A673 (cell line): ENCODE data around the gene JARID2. TPM values are rescaled to one million over a fixed set of nuclear protein-coding genes. Genes with fewer than 3 reads are reported as not detected.

ENCODE experiments used
- BruUV-seq: library from RNA; stranded (reverse); fragments of 400-500 nt; replicated peaks from 2 replicates; lab custom pipeline; 2021; lab: Mats Ljungman, UMichigan
- CTCF ChIA-PET: fragments of 300-600 bp; sonication (Branson Sonifier 250); formaldehyde crosslinking; loops from one replicate; lab custom pipeline; 2022; ENCODE audit warnings: antibody characterized with exemption; lab: Charles Lee
- POLR2A ChIA-PET: fragments of 300-600 bp; sonication (Branson Sonifier 250); formaldehyde crosslinking; loops from one replicate; lab custom pipeline; 2022; ENCODE audit warnings: antibody characterized with exemption; ENCODE audit not compliant: low non-redundant PET; lab: Charles Lee
- DNase-seq: peaks from one replicate; pipeline ENCODE4 v3.0.0-alpha.2; 2015; ENCODE audit warnings: low spot score
- H3K27ac ChIP-seq: fragments of 200-600 bp; sonication (generic); 2 replicates; pipeline ENCODE4 v1.5.1; 2016; ENCODE audit warnings: mixed run types, low read depth, mild to moderate bottlenecking, mixed read lengths, antibody characterized with exemption, low read length; ENCODE audit not compliant: poor library complexity, severe bottlenecking
- H3K27me3 ChIP-seq: fragments of 200-600 bp; sonication (generic); replicated peaks from 2 replicates; pipeline ENCODE4 v1.6.1; 2017; ENCODE audit warnings: mixed run types, low read depth, mild to moderate bottlenecking, mixed read lengths, antibody characterized with exemption, low read length; ENCODE audit not compliant: insufficient read depth, poor library complexity
- H3K36me3 ChIP-seq: fragments of 200-600 bp; sonication (generic); 2 replicates; pipeline ENCODE4 v1.6.1; 2016; ENCODE audit warnings: mixed run types, mild to moderate bottlenecking, mixed read lengths, antibody characterized with exemption, low read length; ENCODE audit not compliant: insufficient read depth, poor library complexity, severe bottlenecking
- H3K4me1 ChIP-seq: fragments of 200-600 bp; sonication (generic); 2 replicates; pipeline ENCODE4 v1.6.1; 2017; ENCODE audit warnings: mixed run types, mild to moderate bottlenecking, mixed read lengths, antibody characterized with exemption, low read length; ENCODE audit not compliant: insufficient read depth, poor library complexity, severe bottlenecking
- H3K4me3 ChIP-seq: fragments of 200-600 bp; sonication (generic); 2 replicates; pipeline ENCODE4 v1.5.1; 2016; ENCODE audit warnings: low read depth, mixed run types, mild to moderate bottlenecking, mixed read lengths, low read length; ENCODE audit not compliant: poor library complexity, severe bottlenecking
- H3K9me3 ChIP-seq: fragments of 200-600 bp; sonication (generic); 2 replicates; pipeline ENCODE4 v1.6.1; 2016; ENCODE audit warnings: mixed run types, low read depth, mild to moderate bottlenecking, mixed read lengths, antibody characterized with exemption, low read length; ENCODE audit not compliant: poor library complexity, severe bottlenecking
- CTCF ChIP-seq: fragments of 300-800, 200-600 bp; sonication (generic); conservative IDR thresholded peaks from 2 replicates; pipeline ENCODE4 v1.5.1; 2017; ENCODE audit warnings: low read depth, mild to moderate bottlenecking, antibody characterized with exemption, low read length, moderate library complexity, mixed read lengths
- EZH2 ChIP-seq: fragments of 200-600 bp; sonication (generic); IDR thresholded peaks from 2 replicates; pipeline ENCODE4 v1.6.1; 2017; ENCODE audit warnings: borderline replicate concordance, low read depth, mild to moderate bottlenecking, mixed read lengths, antibody characterized with exemption, low read length; ENCODE audit not compliant: poor library complexity, severe bottlenecking
- intact Hi-C: fragments of 100-400 bp; cut with micrococcal nuclease; formaldehyde crosslinking; loops from one replicate; pipeline ENCODE4 v1.10.0; 2022; ENCODE audit not compliant: unreplicated experiment
- total RNA-seq: library from RNA; stranded (reverse); gene quantifications from 2 replicates; pipeline ENCODE4 v1.2.3, GENCODE V29; 2021

JARID2 gene
- total RNA-seq, 1 experiment from 2014 or later: 29.4 TPM

GRCh38 chr6:15313367-15313766, 67.5 kb downstream of the JARID2 start:
- intact Hi-C loops: no loop called here
- POLR2A ChIA-PET: no interaction called here
- H3K27ac ChIP-seq: peak overlapping the region; percentile 26
- peak; percentile 88 for DNase-seq
- CTCF ChIA-PET: no interaction called here
- H3K9me3 ChIP-seq: no peaks in the 10 kb centered on the region
- H3K27me3 ChIP-seq: no peaks in the 10 kb centered on the region
- H3K4me1 ChIP-seq: peaks cover 55% of the 10 kb centered on the region
- H3K36me3 ChIP-seq: no peaks in the 10 kb centered on the region
- TF ChIP-seq CTCF: no peak
- no peak for TF ChIP-seq EZH2
- BruUV-seq: no TSS peak
- H3K4me3 ChIP-seq: no peak overlapping the region

- Histone ChIP-seq H3K4me3 (no peak overlapping the region), H3K36me3 (no peaks in the 10 kb centered on the region), H3K9me3 (no peaks in the 10 kb centered on the region), H3K27ac (no peak overlapping the region), H3K27me3 (no peaks in the 10 kb centered on the region), H3K4me1 (peaks cover 69% of the 10 kb centered on the region)
- ChIA-PET CTCF (no interaction called here), POLR2A (no interaction called here)
- TF ChIP-seq CTCF (no peak), EZH2 (no peak)
- BruUV-seq: no TSS peak
- intact Hi-C loops: no loop called here
- no peak for DNase-seq
Measured at GRCh38 chr6:15316754-15317153, 70.9 kb downstream of the JARID2 start.

- CTCF ChIA-PET: no interaction called here
Measured at GRCh38 chr6:15317251-15317650, 71.4 kb downstream of the JARID2 start.

More at GRCh38 chr6:15317251-15317650, 71.4 kb downstream of the JARID2 start:
- Histone ChIP-seq H3K4me3 (no peak overlapping the region), H3K9me3 (no peaks in the 10 kb centered on the region), H3K27ac (no peak overlapping the region), H3K4me1 (peaks cover 70% of the 10 kb centered on the region), H3K27me3 (no peaks in the 10 kb centered on the region), H3K36me3 (no peaks in the 10 kb centered on the region)
- no peak for TF ChIP-seq EZH2
- TF ChIP-seq CTCF: no peak
- POLR2A ChIA-PET: no interaction called here
- BruUV-seq: no TSS peak
- intact Hi-C loops: no loop called here
- no peak for DNase-seq
